AG09319 (cell line): ENCODE measurements around the gene RBPMS2.

Source experiments
- DNase-seq: peaks from one replicate; pipeline ENCODE4 v3.0.0-alpha.2; 2010; ENCODE audit warnings: low read depth; ENCODE audit errors: extremely low read depth
- CTCF ChIP-seq: IDR thresholded peaks from 2 replicates; pipeline ENCODE4 v1.5.1; 2011; ENCODE audit warnings: low read depth, mild to moderate bottlenecking, inconsistent platforms, low read length, moderate library complexity

The RBPMS2 gene

GRCh38 chr15:64717735-64718495 lies 57.5 kb downstream of the RBPMS2 start:
- no peak for TF ChIP-seq CTCF
- DNase-seq: no peak

- no peak for DNase-seq
- TF ChIP-seq CTCF: no peak
Observed at GRCh38 chr15:64717130-64717529, 58.3 kb downstream of the RBPMS2 start.

- DNase-seq: no peak
- no peak for TF ChIP-seq CTCF
Observed at GRCh38 chr15:64716452-64716851, 58.9 kb downstream of the RBPMS2 start.

GRCh38 chr15:64713592-64713991 lies 61.8 kb downstream of the RBPMS2 start:
- no peak for DNase-seq
- TF ChIP-seq CTCF: no peak

GRCh38 chr15:64712353-64712752 lies 63.0 kb downstream of the RBPMS2 start:
- TF ChIP-seq CTCF: no peak
- DNase-seq: no peak

GRCh38 chr15:64710676-64711428 lies 64.5 kb downstream of the RBPMS2 start:
- no peak for DNase-seq
- TF ChIP-seq CTCF: no peak
